AG09319 (cell line): ENCODE measurements around the gene PPP2R1B.

Experiments
- DNase-seq: peaks from one replicate; pipeline ENCODE4 v3.0.0-alpha.2; 2010; ENCODE audit warnings: low read depth; ENCODE audit errors: extremely low read depth
- TF ChIP-seq, protein P1 (sequence below): IDR thresholded peaks from 2 replicates; pipeline ENCODE4 v1.5.1; 2011; ENCODE audit warnings: low read depth, mild to moderate bottlenecking, inconsistent platforms, low read length, moderate library complexity

The PPP2R1B gene

GRCh38 chr11:111808063-111808588 lies 41.9 kb upstream of the PPP2R1B start:
- DNase-seq = no peak
- TF ChIP-seq, protein P1, sequence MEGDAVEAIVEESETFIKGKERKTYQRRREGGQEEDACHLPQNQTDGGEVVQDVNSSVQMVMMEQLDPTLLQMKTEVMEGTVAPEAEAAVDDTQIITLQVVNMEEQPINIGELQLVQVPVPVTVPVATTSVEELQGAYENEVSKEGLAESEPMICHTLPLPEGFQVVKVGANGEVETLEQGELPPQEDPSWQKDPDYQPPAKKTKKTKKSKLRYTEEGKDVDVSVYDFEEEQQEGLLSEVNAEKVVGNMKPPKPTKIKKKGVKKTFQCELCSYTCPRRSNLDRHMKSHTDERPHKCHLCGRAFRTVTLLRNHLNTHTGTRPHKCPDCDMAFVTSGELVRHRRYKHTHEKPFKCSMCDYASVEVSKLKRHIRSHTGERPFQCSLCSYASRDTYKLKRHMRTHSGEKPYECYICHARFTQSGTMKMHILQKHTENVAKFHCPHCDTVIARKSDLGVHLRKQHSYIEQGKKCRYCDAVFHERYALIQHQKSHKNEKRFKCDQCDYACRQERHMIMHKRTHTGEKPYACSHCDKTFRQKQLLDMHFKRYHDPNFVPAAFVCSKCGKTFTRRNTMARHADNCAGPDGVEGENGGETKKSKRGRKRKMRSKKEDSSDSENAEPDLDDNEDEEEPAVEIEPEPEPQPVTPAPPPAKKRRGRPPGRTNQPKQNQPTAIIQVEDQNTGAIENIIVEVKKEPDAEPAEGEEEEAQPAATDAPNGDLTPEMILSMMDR = no peak

DNA sequence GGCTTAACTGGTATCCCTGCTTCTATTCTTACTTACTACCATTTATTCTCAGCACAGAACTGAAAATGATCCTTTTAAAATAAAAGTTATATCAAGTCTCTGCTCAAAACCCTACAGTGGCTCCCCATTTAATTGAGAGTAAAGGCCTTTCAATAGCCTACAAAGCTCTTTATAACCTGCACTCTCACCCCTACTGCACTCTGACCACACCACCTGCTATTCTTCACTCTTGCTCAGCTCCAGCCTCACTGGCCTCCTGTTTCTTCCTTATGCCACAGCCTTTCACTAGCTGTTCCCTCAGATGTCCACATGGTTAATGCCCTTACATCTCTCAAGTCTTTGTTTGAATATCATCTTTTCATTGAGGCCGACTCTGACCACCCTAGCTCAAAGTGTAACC lies 40.9 kb upstream of the PPP2R1B start:
- DNase-seq = no peak
- TF ChIP-seq, protein P1 = no peak

DNA sequence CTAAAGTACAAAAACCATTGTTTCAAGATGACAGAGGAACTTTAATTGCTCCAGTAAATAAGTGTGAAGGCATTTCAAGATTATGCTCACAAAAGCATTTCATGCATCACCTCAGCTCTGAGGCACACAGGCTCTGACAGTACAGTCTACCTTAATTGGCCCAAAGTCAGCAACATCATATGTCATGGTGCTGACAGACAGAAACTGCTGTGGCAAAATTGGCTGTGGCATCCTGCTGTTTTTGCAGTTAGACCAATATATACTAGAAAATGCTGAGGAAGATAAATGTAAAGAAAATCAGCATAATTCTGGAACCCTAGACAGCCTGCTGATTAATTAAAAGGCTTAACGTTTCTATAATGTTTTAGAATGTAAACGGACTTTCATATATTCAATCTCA lies 34.9 kb upstream of the PPP2R1B start:
- TF ChIP-seq, protein P1 = no peak
- DNase-seq = no peak

DNA sequence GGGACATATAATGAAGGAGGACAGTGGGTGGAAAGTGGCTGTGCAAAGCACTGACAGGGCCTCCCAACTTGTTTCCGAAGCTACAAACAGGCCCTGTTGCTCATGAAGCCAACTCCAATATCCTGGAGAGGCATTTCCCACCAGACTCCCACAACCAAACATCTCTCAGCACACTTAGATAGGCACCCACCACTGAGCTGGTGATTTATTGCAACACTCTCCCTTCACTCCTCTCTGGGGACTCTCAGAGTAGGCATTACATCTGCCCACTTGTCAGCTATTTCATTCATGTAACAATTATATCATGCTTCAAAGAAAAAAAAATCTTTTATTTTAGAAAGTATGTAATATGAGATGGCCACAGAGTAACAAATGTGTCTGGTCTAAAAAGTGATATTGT lies 32.1 kb upstream of the PPP2R1B start:
- no peak for DNase-seq
- TF ChIP-seq, protein P1 = no peak

DNA sequence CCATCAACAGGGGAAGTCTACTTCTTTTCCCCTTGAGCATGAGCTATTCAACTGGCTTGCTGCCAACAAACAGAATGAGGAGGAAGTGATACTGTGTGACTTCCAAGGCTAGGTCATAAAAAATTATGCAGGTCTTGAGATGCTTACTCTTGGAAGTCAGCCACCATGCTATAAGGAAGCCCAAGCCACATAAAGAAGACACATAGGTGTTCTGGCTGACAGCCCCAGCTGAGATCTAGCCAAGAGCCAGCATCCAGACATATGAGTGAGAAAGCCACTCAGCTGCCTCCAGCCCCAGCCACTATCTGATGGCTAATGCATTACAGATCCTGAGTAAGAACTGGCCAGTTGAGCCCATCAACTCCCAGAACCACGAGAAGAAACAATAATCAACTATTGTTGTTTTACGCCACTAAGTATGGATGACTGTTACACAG lies 31.0 kb upstream of the PPP2R1B start:
- TF ChIP-seq, protein P1 = no peak

DNA sequence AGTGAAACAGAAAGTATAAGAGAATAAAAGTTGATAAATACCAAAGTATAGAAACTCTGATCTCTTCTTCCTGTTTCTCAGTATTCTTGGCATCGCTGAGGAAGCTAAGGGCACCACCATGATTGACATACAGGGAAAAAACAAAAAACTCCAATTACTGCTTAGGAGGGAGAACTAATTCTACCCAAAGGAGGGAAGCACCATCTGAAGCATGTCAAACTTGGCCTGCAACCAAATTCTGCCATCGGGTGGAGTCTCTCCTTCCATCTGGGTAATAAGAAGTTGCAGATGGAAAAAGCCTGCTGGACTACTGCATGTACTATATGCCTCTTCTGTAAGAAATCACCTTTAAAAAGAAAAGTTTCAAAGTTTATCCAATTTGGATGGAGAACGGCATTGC lies 30.5 kb upstream of the PPP2R1B start:
- TF ChIP-seq, protein P1 = no peak
- DNase-seq = no peak

More for the DNA sequence above, 31.0 kb upstream of the PPP2R1B start:
- no peak for DNase-seq

- no peak for DNase-seq
Observed at GRCh38 chr11:111795334-111795985, 29.3 kb upstream of the PPP2R1B start.

More at GRCh38 chr11:111795334-111795985, 29.3 kb upstream of the PPP2R1B start:
- TF ChIP-seq, protein P1 = no peak
